ENCODE data around the gene PRKCB. TPM values are rescaled to one million over a fixed set of nuclear protein-coding genes. Genes with fewer than 3 reads are reported as not detected.

PRKCB gene
- polyA plus RNA-seq, 5 donors = 45.5 to 65.5 (median 56.3) TPM

DNA sequence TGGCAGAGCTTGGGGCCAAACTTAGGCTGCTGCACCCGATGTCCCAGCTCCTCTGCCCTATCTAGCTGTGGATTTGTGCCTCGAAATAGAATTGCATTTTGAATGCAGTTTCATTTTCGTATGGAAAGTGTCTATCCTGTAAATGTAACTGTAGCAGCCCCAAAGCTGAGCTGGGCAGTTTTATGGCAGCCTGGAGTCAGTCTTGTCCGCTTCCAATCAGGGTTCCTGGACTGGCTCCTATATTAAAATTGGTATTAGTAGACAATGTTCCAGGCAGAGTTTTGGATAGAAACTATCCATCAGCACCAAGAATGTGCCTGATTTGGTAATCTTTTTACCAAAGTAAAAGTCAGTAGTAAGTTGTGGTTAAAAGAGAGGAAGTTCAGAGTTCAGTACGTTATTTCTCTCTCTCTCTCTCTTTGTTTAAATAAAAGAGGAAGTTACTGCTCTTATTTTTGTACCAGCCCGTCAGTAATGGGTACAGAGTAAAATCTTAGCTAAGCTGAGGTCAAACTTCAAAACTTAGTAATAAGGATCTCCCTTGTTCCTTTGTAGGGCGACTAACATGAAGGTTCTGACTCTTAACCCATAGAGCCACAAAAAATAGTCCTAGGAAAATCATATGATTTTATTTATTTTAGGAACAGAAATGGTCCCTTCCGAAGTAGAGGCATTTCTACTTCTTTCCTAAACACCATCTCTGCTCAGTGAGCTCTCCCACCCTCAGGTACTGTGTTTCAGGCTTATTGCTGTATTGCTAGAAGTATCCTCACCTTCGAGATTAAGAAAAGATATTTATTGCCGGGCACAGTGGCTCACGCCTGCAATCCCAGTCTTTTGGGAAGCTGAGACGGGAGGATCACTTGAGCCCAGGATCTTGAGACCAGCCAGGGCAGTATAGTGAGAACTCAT lies 28.0 kb downstream of the PRKCB start:
- DNase-seq = peak; percentile 26 to 51

DNA sequence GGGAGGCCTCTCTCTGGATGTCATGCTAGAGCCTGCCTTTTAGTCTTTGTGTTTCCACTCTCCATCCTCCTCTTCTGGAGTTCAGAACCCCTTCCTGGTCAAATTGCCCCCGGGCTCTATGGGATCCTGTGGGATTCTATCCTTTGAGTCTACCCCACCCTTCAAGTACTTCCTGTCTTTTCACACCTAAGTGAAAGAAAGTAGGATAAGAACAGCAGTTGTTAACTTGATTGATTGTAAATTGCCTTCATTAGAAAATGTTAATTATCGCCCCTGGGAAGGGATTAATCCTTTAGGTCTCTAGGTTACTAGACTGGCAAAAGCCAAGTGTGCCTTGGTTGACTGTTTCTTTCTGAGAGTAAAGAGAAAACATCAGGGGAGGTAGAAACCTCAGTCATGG lies 30.1 kb downstream of the PRKCB start:
- no peak for DNase-seq

DNA sequence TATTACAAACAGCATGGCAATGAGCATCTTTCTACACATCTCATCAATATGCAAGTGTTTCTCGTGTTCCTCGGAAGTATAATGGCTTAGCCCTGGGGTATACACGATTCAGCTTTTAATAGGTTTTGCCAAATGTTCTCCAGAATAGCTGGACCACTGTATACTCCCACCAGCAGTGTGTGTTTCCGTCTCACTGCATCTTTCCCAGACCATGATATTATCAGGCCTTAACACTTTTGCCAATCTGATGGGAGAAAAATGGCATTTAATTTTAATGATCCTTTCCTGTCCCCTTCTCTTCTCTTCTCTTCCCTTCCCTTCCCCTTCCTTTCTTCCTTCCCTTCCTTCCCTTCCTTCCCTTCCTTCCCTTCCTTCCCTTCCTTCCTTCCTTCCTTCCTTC lies 30.8 kb downstream of the PRKCB start:
- DNase-seq = no peak

DNA sequence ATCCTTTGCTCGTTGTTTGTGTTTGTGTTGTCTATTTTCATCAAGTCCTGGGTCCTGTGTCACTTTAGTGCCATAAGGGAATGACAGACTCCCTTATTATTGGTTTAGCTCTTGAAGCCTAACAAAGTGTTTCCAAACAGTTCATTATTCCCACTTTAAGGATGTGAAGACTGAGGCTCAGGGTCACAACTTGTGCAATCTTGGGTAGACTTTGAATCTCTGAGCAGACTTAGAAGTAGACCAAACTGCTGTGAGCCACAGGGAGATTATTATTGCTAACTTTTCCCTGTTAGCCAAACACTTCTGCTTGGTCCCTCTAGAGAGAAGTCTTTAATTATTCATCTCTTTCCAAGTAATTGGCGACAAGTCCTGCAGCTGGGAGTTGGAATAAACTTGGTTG lies 31.8 kb downstream of the PRKCB start:
- DNase-seq = no peak

DNA sequence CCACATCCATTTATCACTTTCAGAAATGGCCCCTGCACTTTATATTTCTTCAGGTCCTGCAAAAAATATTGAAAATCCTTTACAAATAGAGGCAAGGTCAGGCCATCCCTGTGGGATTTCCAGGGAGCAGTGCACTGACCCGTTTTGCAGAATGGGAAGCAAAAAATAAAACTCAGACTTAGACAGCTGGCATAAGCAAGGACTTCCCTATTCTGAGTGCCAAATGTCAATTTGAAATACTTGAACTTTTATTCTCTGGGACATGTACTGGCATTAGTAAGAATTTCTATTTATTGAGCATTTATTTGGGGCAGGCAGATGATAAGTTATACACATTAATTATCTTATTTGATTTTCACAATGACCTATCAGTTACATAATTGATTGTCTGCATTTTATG lies 32.4 kb downstream of the PRKCB start:
- DNase-seq = no peak

DNA sequence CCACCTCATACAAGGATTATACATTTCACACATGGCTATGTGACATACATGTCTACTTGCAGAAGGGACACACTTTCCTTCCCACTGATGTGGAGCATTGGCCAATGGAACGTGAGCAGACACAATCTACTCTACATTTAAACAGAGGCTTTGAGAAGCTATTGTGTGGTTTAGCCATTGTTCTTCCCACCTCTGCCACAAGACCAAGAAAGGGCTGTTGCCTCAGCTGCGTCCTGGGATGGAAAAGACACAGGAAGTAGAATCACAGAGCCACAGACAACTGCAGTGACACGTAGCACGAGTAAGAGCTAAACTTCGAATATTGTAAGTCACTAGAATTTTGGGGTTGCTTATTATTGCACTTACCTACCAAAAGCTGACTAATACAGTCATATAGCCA lies 33.3 kb downstream of the PRKCB start:
- no peak for DNase-seq

DNA sequence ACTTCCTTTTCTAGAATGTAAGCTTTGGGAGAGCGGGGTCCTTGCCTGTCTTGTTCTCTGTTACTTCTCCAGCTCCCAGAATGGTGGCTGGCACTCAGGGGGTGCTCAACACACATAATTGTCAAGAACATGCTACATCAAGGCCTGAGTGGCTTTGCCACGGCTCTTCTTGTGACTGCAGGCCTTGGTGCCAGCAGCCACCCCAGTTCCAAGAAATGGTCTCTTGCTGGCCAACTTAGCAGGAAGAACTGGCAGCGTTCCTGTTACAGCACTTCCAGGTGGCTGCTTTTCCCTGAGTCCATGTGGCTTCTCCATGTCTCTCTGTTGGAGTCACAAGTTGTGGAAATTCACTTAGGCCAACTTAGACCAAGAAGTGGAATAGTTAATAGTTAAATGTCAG lies 36.1 kb downstream of the PRKCB start:
- no peak for DNase-seq

DNA sequence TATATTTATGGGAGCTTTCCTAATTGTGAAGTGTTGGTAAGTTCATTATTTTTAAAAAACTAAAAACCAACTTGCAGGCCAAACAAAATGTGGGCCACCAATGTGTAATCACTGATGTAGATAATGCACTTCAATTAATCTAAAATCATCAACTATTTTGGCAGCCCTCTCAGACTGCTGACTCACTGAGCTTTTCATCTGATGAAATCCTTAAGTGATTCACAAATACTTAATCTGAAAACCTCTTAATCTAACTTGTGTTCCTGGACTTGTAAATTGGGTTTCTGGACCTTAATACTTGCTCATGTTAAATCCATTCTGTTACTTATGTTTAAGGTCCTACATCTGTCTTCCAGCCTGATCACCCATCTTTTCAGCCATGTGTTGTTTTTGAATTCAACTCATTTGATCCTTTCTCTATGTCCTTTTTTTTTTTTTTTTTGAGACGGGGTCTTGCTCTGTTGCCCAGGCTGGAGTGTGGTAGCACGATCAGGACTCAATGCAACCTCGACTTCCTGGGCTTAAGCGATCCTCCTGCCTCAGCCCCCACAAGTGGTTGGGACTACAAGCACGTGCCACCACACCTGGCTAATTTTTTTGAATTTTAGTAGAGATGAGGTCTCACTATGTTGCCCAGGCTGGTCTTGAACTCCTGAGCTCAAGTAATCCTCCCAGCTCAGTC lies 39.0 kb downstream of the PRKCB start:
- no peak for DNase-seq

DNA sequence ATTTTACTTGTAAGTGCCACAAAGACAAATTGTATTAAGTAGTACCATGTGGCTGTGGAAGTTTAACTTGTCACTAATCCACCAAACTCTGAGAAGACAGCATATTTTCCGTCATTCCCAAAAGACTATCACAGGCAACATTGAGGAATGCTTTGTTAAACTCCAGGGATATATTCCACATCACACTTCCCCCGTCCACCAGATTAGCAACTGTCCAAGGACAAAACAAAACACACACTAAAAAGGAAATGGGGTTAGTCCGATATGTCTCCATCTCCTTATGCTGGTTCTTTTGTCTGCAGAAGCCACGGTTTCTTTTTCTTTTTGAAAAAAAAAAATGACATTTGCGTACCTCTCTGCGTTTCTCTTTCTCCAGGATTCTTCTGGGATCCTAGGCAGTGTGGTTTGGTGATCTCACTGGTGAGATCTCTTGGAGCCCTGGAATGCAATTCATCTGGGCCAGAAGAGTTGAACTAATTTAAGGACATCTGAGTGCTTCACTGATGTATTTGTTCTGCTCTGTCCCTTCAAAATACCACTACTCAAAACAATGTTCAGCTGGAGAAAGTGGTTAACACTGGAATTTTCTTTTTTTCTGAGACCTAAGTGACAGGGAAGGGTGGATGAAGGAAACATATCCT lies 40.6 kb downstream of the PRKCB start:
- no peak for DNase-seq

DNA sequence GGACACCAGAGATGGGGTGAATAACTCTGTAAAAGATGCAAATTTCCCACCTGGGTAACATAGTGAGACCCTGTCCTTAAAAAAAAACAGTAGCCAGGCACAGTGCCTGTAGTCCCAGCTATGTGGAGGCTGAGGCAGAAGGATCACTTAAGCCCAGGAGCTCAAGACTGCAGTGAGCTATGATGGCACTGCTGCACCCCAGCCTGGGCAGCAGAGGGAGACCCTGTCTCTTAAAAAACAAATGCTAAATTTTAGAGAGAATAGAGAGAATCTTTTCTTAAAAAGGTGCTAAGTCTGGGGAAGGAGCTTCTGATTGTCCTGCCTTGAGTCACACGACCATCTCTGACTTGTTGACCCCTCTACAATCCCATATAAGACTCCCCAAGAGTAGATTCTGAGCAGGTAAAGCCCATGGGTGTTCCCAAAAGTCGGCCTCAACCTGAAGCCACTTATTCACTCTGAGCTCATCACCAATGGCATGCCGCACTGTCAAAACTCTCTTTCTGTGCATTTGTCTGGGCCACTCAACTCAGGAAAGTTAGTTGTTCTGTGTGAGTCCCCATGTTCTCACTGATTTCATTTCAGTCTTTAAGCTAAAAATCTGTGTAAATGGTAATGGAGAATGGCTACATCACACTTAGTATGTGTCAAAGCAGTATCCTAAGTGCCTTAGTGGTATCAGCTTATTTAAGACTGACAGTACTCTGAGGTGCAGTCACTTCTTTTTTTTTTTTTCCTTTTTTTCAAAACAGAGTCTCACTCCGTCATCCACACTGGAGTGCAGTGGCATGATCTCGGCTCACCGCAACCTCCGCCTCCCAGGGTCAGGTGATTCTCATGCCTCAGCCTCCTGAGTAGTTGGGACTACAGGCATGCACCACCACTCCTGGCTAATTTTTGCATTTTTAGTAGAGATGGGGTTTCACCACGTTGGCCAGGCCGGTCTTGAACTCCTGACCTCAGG lies 41.6 kb downstream of the PRKCB start:
- DNase-seq = no peak

DNA sequence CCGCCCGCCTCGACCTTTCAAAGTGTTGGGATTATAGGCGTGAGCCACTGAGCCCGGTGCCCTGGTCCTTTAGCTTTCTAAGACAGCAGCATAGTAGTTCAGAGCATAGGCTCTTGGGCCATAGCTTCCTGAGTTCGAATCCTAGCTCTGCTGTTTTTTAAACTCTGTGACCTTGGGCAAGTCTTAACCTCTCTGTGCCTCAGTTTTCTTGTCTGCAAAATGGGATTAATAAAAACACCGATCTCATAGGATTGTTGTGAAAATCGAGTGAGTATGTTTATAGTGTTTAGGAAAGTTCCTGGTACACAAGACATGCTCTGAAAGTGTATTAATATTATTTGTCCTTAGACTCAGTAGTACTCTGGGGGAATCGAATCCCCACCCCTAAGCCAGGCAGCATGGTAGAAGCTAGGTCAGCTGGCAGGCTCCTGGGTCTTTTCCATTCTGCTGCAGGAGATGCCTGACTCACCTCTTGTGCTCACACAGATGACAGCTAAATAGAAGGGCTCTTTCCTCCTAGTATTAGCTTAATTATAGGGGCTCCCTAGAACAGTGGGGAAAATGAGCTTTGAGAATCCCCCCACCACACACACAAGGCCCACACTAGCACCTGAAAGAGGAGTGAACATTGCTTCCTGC lies 44.1 kb downstream of the PRKCB start:
- DNase-seq = no peak

DNA sequence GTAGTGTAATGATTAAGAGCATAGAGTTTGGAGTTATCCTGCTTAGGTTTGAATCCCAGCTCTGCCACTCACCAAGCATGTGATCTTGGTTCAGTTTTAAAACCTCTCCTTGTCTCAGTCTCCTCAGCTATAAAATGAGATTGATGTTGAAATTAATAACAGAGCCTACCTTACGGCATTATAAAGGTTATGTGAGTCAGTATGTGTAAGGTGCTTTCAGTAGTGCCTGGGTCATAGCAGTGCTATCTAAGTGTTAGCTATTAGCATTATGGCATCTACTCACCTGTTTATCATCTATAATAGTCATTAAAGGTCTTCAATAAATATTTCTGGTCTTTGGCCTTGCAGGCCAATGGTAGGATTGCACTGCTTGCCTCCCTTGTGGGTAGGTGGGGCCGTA lies 53.4 kb downstream of the PRKCB start:
- DNase-seq = no peak

DNA sequence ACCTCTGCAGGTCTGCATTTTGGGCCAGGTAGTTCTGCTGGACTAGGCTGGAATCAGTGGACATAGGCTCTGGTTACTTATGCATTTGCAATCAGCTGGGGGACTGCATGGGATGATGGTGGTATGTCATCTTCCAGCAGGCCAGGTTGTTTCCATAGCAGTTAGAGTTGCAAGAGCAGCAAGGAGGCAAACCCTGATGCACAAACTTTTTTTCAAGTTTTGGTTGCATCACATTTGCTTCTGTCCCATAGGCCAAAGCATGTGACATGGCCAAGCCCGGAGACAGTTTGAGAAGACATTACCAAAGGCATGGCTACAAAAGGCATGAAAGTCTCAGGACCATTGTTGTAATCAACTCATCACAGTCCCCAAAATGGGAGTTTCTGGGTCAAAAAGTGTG lies 58.2 kb downstream of the PRKCB start:
- DNase-seq = no peak

DNA sequence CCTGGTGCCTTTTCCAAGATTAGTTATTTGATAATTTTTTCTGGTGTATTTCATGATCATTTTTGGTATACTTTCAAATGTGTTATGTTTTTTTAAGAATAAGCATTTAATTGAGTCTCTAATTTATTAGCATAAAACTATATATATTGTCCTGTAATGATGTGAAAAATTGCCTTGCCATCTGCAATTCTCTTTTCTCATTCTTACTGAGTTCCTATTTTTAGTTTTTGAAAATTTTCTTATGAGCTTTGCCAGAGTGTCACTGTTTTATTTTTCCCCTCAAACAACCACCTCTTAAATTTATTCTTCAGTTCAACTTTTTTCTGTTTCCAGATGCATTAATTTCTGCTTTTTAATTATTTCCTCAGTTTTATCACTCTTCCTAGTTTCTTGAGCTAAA lies 59.3 kb downstream of the PRKCB start:
- no peak for DNase-seq

DNA sequence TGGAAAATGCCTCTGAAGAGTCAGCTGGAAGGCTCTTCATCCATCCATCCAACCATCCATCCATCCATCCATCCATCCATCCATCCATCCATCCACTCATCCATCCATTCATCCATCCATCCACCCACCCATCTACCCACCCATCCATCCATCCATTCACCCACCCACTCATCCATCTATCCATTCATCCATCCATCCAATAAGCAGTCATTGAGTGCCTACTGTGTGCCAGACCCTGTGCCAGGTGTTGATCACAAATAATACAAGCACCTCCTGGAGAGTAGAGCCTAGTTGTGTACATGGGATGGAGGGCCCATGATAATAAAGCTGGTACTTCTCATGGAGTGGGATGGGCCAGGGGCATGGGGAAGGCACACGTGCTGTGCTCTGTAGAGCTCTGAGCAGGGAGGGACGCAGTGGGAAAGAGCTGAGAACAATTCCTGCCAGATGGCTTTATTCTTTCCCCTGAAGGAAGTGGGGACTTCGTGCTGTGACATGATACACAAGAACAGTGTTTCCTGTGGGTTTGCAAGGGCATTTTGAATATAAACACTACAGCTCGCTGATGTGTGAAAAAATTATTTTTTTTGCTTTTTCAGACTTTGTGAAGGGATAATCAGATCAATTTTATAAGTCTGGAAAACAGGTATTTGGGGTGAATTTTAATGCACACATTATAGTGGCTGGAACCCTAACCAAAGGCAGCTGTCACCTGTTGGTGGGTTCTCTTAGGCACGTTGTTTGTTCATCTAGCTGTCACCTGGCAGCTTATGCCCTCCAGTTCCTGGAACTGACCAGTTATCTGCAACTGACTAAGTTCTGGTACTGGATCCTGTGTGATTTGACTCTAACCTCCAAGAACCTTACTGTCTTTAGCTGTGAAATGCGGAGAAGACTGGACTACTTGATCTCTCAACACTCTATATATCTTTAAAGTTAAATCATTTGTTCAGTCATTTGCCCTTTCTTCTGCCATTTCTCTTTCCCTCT lies 61.3 kb downstream of the PRKCB start:
- DNase-seq = no peak

DNA sequence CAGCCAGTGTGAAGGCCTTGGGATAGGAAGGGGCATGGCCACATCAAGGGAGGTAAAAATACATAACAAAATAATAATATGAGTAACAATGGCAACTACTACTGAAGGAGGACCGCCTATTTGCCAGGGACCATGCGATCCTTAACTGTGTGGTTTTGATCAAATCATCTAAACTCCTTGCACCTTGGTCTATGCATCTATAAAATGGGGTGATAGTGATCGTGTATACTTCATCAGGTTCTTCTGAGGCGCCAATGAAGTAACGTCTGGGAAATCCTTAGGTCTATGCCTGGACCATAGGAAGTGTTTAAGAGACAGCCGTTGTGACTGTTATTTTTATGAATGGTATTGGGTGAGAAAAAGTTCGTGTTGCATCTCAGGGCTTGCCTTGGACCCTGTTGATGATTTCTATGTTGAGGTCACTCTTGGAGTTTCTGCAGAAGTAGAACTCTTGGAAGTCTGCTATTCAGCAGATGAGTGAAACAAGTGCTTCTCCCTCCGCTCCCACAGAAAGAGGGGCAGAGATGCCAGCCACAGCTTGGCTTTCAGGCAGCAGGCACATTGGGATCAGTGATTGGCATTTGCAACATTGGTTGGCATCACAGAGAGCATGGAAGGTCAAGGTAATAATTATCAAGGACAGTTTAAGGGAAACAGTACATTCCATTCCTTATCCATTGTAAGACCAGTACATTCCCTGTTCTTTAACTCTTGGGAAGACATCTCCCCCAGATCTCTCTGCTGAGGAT lies 63.1 kb downstream of the PRKCB start:
- no peak for DNase-seq

DNA sequence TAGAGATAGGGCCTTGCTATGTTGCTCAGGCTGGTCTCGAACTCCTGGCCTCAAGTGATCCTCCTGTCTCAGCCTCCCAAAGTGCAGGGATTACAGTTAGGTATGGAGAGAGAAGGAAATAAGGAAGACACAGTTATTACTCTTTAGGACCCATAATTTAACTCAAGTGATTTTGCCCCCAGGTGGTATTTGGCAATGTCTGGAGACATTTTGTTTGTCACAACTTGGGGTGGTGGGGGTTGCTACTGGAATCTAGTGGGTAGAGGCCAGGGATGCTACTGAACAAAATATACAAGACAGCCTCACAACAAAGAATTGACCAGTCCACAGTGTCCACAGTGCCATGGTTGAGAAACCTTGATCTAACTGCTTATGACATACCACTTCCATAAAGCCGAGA lies 64.1 kb downstream of the PRKCB start:
- no peak for DNase-seq

DNA sequence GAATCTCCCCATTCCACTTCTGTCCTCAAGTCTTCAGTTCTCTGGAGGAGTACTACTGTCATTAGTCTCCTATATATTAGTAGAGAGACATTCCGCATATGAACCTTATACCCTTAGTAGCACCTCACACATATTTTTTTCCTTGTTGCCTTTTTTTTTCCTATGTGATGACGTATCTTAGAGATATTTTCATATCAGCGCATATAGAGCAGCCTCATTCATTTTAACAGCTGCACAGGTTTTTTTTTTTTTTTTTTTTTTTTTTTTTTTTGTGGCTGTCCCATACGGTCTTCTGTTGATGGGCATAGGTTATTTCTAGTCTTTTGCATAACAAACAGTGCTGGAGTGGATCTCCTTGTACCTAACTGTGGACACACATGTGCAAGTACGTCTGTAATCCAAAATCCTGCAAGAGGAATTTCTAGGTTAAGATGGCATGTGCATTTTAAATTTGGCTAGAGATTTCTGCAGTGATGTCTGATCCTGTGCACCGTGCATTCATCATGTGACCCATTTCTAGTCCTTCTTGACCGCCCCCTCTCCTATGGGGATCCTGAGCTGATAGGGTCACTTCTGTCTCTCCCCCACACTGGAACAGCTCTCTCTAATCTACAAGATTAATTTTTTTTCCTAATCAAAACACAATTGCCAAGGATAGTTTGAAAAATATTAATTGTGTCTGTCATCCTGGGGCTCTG lies 64.8 kb downstream of the PRKCB start:
- no peak for DNase-seq

Measured in right lung (tissue), 5 donors.